ENCODE data around the gene TAS2R3.

Gene TAS2R3

GRCh38 chr7:141763797-141764196 lies at the start of gene TAS2R3:
Gene TAS2R3 (plus strand): TSS chr7:141764097. CDS start chr7:141764159, 62 bp downstream.
- H3K4me3 ChIP-seq (ENCODE audit: low read length): no peak within 1 kb of the TSS
- DNase-seq (ENCODE audit: low read depth): no peak
- TF ChIP-seq CTCF (IDR thresholded peaks at IDR 0.05; ENCODE audit: insufficient read depth, low read depth, low read length, missing control alignments): no peak

- DNase-seq (ENCODE audit: low read depth): no peak
- no peak for TF ChIP-seq CTCF (IDR thresholded peaks at IDR 0.05; ENCODE audit: insufficient read depth, low read depth, low read length, missing control alignments)
- no peak overlapping the region for H3K4me3 ChIP-seq (ENCODE audit: low read length)
Observed at GRCh38 chr7:141714571-141714970, 49.3 kb upstream of the TAS2R3 start.

GRCh38 chr7:141715018-141715417 lies 48.9 kb upstream of the TAS2R3 start:
- no peak for TF ChIP-seq CTCF (IDR thresholded peaks at IDR 0.05; ENCODE audit: insufficient read depth, low read depth, low read length, missing control alignments)
- H3K4me3 ChIP-seq (ENCODE audit: low read length): no peak overlapping the region
- no peak for DNase-seq (ENCODE audit: low read depth)

GRCh38 chr7:141715794-141716689 lies 47.9 kb upstream of the TAS2R3 start:
- DNase-seq (ENCODE audit: low read depth): no peak
- no peak for TF ChIP-seq CTCF (IDR thresholded peaks at IDR 0.05; ENCODE audit: insufficient read depth, low read depth, low read length, missing control alignments)

GRCh38 chr7:141717450-141717849 lies 46.4 kb upstream of the TAS2R3 start:
- DNase-seq (ENCODE audit: low read depth): no peak
- TF ChIP-seq CTCF (IDR thresholded peaks at IDR 0.05; ENCODE audit: insufficient read depth, low read depth, low read length, missing control alignments): no peak
- H3K4me3 ChIP-seq (ENCODE audit: low read length): no peak overlapping the region

More at GRCh38 chr7:141715794-141716689, 47.9 kb upstream of the TAS2R3 start:
- H3K4me3 ChIP-seq (ENCODE audit: low read length): no peak overlapping the region

GRCh38 chr7:141722529-141722928 lies 41.4 kb upstream of the TAS2R3 start:
- TF ChIP-seq CTCF (IDR thresholded peaks at IDR 0.05; ENCODE audit: insufficient read depth, low read depth, low read length, missing control alignments): no peak
- no peak for DNase-seq (ENCODE audit: low read depth)
- H3K4me3 ChIP-seq (ENCODE audit: low read length): no peak overlapping the region

- H3K4me3 ChIP-seq (ENCODE audit: low read length): no peak overlapping the region
- TF ChIP-seq CTCF (IDR thresholded peaks at IDR 0.05; ENCODE audit: insufficient read depth, low read depth, low read length, missing control alignments): no peak
Observed at GRCh38 chr7:141729020-141729419, 34.9 kb upstream of the TAS2R3 start.

More at GRCh38 chr7:141729020-141729419, 34.9 kb upstream of the TAS2R3 start:
- DNase-seq (ENCODE audit: low read depth): no peak
